Inflammatory macrophage treated with lipopolysaccharide for 1 hour (primary cell): ENCODE results near the gene RXRG.
A peak's percentile ranks its signal among the peaks of the same experiment; 100 is the strongest.

Source experiments
- DNase-seq, 2 donors: peaks; one replicate each; pipeline ENCODE4 v3.0.0-alpha.2; 2020 to 2022

RXRG gene

DNA sequence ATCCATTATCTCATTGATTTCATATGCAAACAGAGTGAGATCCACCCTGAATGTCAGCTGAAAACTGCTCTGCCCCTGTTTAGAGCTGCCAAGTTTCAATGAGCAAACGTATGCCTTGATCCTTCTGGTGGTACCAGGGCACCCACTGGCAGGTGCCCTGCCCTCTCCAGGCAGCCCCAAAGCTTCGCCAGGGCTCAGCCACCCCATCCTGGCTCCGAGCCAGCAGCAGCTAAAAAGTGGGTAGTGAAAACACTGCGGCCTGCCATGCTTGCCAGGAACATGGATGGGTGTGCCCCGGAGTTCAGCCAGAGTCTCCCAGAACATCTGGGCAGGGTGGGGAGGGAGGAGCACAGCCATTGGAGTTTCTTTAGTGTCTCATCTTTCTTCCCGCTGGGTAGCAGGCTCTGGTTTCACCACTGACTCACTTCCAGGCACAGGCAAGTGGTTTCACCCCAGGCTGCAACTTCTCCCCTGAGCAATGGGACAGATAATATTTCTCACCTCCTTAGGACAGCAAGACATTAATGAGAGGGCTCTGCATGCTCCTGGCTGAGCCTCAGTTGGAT, 80.3 kb downstream of the RXRG start:
- DNase-seq: no peak

DNA sequence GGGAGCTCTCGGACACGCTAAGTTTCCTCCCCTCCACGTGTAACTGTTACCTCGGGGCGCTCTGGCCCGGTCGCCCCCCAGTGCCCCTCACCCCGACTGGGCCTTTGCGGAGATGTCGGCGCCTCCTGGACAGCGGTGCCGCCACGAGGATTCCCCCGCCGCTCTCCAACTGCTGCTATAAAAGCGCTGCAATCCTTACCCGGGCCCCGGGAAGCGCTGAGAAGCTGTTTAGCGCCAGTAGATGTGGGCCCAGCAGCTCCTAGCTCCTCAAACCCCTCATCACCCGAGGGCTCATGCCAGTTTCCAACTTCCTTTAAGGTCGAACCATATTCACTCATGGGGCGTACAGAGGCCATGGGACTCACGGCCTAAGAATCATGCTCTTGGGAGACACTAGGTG, 88.0 kb downstream of the RXRG start:
- DNase-seq: no peak

DNA sequence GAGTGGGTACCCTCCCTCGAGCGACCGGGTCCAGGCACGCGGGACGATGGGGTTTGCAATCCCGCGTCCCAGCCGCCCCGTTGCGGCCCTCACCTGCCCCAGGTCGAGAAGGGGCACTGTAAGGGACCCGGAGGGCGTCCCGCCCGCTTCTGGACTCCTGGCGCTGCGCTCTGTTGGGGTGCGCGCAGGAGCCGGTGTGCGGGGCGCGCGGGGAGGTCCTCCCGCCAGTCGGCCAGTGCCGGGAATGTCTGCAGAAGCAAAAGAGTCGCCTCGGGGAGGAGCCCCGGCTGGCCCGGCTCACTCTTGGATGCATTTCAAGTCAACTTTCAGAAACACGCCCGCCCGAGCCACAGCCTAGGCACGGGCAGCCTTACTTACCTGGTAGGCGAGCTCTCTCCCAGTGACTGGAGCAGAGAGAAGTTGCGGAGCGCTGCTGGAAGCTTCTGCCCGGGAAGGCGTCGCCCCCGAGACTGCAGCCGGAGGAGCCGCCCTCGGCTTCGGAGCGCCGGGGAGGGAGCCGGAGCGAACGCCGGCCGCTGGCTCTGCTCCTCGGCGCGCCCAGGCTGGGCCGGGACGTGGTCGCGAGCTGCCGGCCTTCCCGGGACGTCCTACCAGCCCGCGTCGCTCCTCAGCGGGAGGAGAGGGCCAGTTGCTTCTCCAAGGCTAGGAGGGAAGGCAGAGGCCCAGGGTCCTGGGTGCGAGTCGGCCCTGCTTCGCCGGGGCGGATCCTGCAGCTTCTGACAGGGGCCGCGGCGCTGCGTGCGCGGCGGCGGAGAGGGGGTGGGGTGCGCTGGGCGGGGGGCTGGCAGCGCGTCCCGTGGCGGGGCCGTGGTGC, 88.7 kb downstream of the RXRG start, which contains the start of gene LMX1A:
Gene LMX1A, minus strand, starts transcription at position 739 of the 835 bp plus-strand sequence. CDS start 1,156 bp downstream, outside the sequence.
- DNase-seq: no peak

DNA sequence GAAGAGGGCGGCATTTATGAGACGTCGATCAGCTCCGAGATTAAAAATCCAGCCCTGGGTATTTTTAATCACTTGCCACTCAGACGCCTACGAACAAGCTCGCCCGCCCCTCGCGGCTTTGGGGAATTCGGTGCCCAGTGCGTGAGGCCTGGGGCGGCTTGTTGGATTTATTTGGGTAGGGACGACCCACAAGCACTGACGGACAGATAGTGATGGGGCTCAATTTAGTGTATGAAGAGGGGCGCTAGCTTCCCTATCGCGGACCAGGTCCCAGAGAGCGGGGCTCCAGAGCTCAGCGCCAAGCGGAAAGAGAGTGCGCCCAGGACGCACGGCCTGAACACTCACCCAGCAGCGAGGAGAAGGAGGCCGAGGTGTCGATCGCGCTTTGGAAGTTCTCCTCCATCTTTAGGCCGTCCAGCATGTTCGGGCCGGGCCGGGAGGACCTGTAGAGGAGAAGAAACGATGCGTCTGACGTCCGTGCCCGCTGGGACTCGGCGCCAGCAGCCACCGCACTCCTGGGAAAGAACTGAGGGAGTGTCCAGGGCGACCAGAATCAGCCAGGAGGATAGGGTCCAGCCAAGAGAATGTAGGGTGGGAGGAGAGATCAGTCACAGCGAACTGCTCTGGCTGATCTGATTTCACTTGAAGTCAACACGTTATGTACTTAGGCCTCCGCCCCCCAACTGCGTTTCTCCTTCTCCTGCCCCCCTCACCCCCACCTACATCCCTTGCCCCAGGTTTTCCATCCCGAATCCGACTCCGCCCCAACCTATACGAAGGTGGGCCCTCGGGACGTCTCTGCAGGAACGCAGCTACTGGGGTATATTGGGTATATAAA, 89.6 kb downstream of the RXRG start:
- no peak for DNase-seq

DNA sequence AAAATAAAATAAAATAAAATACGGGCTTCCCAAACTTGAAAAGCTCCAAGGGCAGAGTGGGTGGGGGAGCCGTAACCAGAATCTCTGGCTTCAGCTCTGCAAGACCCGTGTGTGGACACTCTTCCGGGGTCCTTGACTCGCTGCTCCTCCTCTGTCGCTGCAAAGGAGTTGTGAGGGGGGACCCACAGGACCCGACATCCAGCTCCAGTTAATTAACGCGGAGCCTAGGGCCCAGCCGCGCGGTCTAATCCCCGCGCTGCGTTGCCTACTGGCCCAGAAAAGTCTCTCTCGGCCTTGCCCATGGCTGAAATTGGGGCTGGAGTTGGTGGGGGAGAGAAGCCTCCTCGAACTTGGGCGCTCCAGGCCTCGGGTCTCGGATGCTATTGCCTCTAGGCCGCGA, 90.2 kb downstream of the RXRG start:
- no peak for DNase-seq

DNA sequence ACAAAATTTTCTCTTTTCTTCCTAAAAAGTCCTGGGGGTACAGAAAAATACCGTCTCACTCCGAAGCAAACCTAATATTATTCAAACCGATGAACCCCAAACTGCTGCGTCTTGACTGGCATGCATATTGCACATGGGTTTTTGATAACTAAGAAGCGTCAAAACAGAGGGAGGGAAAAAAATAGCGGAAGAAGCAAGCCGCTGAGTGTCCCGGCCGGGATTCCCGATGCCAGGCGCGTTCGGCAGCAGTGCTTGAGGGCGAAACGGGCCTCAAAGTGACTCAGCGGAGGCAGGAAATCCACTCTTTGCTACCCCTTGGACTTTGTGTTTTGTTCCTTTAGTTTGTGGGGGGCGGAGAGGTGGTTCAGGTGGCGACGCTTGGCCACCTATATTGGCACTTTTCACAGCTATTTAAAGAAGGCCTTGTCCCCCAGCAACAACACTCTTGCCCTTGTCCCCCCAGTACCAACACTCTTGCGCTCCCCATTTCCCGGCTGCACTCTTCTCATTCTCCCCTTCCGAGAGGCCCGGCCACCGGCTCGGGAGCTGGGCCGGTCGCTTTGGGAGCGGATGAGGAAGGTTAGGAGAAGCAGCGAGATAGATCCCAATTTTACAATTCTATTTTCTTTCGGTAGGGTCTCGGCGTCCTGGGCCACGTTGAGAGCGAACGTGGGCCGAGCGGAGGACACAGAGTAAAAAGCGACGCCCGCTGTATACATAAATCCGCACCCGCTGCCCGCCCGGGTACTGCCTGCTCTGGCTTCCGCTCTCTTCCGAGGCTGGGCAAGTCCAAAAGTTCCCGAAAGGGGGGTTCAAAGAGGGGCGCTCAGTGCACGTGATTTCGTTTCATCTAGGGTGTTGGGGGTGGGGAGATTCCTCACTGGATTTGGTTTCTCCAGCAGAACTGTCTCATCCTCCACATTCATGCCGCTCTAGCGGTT, 90.9 kb downstream of the RXRG start:
- no peak for DNase-seq

DNA sequence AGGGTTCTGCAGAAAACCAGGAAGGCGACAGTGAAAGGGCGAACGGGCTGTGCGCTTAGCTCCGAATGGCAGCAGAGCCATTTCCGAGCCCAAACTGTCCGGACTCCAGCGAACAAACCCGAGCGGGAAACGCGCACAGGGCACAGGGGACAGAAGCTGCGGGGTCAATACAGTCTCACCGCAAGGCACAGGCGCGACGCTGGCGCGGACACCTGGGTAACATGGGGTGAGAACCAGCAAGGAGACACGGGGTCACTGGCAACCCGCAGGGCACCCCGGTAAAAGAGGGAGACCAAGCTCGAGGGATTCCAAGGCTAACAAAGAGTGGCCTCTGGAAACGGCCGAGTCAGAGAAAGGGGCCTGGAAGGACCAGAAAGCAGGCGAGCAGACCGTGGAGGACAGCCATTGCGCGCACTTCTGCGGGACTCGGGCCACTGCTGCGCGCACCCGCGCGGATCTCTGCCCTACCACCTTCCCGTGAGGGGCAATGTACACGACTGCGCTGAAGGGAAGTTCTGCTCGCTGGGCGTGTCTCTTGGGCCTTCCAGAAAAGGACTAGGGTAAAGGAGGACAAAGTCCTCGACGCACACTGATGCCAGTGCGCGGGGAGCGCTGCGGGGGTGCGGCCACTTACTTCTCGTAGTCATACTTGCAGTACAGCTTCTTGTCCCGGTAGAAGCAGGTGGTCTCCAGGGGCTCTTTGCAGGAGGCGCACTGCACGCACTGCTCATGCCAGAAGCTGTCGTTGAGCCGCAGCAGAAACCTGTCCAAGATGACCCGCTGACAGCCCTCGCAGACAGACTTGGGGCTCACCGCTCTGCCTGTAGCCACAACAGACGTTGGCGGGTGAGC, 92.3 kb downstream of the RXRG start:
- no peak for DNase-seq

DNA sequence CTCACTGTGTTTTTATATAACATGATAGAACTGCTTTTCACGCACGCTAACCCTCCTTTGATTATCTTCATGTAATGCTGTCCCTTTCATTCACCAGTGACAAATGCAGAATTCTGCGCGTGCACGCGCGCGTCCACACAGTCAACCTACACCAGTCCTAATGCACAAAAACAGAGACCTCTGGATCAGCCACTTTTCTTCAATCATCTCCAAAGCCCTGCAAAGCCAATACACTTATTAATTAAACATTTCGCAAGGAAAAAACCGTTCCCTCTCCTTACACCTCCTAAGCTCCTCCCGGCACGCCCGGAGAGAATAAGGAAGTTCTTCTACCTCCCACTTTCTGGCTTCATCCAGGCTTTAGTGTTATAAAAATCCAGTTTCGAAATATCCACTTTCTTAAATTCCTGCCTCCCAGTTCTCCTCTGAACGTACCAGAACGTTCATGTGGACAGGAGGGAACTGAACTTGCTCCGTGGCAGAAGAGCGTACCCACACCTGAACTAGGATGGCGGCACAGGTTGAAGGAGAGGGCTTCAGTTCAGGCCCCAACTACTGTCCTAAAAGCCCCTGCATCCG, 93.0 kb downstream of the RXRG start:
- DNase-seq: peak in 1 of 2 donors; percentile 6
